Measurements from ENCODE around the gene MTMR12.
"Not testable (repeated sequence)": the region's sequence is repeated elsewhere in the genome, so short reads cannot be mapped to it uniquely, and the experiment has no call there.

MTMR12 gene

DNA sequence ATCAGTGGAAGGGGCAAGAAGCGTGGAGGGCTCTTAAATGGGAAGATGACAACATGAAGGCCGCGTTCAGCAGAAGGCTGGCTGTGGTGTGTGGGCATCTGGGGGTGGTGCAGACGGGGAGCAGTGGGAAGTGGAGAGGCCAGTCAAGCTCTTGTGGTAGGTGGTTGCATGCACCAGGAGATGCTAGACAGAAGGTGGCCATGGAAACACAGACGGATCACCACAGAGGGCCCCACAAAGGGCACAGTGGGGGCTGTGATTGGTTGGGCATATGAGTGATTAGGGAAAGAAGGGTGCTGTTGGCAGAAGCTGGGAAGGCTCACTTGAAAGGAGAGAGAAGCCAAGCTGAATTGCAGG, 14.7 kb downstream of the MTMR12 start:
- in situ Hi-C loops (cut with MboI; ENCODE audit: low sequenced_read_pairs): no loop called here

DNA sequence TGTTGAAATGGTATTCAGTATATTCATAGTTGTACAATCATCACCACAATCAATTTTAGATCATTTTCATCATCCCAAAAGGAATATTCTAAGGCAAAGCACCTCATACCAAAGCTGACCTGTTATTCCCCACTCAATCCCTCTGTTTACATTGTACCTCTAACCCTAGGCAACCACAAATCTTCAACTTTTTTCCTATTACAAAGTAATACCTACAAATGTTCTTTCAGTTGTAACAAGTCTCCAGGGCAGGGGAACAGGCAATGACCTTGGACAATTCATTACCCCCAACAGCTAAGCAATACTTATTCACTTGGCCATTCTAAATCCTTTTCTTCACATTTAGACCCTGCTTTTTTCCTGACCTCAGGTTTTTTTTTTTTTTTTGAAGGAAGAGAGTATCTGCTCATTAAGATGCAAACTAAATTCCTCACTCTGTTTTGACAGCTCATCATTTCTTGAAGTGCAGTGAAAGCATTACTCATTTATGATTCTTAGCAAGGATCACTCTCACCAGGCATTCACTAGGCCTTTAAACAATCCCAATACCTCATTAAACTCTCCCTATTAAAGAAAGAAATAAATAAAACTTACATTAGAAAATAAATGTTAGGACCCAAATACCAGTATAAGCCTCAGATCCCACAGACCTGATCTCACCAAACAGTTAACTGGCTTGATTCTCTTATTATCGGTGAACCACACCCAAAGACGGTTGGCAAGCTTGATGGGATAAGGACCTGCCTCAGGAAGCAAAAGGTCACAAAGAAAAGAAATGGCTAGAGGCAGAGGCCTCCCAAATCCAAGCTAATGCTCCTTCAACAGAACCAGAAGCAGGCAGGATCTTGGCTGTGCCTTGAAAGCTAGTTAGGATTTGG, 15.3 kb downstream of the MTMR12 start:
- in situ Hi-C loops (cut with MboI; ENCODE audit: low sequenced_read_pairs): no loop called here

DNA sequence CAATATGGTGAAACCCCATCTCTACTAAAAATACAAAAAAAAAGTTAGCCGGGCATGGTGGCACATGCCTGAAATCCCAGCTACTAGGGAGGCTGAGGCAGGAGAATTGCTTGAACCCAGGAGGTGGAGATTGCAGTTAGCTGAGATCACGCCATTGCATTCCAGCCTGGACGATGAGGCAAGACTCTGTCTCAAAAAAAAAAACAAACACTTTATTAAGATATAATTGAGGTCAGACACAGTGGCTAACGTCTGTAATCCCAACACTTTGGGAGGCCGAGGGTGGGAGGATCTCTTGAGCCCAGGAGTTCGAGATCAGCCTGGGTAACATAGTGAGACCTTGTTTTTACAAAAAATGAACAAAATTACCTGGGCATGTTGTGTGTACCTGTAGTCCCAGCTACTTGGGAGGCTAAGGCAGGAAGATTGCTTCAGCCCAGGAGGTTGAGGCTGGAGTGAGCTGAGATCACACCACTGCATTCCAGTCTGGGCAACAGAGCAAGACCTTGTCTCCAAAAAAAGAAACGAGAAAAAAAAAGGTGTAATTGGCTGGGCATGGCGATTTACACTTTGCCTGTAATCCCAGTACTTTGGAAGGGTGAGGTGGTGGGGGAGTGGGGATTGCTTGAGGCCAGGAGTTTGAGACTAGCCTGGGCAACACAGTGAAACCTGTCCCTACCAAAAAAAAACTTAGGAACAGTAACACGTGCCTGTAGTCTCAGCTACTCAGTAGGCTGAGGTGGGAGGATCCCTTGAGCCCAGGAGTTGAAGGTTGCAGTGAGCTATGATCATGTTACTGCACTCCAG, 16.6 kb downstream of the MTMR12 start:
- in situ Hi-C loops (cut with MboI; ENCODE audit: low sequenced_read_pairs): not testable (repeated sequence)

GRCh38 chr5:32291591-32291990, 21.1 kb downstream of the MTMR12 start:
- in situ Hi-C loops (cut with MboI; ENCODE audit: low sequenced_read_pairs): no loop called here

- in situ Hi-C loops (cut with MboI; ENCODE audit: low sequenced_read_pairs): no loop called here
These were observed 21.8 kb downstream of the MTMR12 start for GRCh38 chr5:32290922-32291321.

DNA sequence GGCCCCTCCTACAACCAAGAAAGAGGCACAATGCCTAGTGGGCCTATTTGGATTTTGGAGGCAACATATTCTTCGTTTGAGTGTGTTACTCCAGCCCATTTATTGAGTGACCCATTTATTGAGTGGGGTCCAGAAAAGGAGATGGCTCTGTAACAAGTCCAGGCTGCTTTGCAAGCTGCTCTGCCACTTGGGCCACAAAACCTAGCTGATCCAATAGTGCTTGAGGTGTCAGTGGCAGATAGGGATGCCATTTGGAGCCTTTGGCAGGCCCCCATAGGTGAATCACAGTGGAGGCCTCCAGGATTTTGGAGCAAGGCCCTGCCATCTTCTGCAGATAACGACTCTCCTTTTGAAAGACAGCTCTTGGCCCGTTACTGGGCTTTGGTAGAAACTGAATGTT, 22.2 kb downstream of the MTMR12 start:
- in situ Hi-C loops (cut with MboI; ENCODE audit: low sequenced_read_pairs): not testable (repeated sequence)

GRCh38 chr5:32289986-32290385, 22.8 kb downstream of the MTMR12 start:
- in situ Hi-C loops (cut with MboI; ENCODE audit: low sequenced_read_pairs): not testable (repeated sequence)

DNA sequence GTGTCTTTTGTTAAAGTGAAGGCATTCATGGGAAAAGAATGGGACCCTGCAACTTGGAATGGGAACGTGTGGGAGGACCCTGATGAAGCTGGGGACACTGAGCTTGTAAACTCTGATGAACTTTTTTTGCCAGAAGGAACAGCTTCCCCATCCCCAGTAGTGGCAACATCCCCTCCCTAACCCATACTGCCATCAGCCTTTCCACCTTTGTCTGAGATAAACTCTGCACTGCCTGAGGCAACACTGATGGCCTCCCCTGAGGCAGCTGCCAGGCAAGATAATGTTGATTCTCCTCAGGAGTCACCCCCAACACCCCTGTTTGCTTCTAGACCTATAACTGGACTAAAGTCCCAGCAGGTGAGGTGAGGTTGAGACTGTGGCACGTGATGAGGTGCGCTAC, 24.6 kb downstream of the MTMR12 start:
- in situ Hi-C loops (cut with MboI; ENCODE audit: low sequenced_read_pairs): not testable (repeated sequence)

DNA sequence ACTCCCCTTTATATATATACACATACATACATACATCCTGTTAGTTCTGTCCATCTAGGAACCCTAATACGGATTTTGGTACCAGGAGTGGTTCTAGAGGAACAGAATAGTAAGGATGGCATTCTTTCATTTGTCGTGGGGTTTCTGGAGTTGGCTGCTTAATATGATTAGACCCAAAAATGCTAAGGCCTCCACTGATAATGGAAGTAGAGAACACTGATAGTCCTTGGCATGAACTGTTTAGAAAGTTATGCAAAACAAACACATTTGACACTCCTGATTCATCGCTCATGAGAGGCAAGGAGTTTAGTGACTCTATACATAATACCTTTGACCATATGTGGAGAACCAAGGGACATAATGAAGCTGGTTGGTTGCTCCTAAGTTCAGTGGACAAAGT, 25.2 kb downstream of the MTMR12 start:
- in situ Hi-C loops (cut with MboI; ENCODE audit: low sequenced_read_pairs): not testable (repeated sequence)

- in situ Hi-C loops (cut with MboI; ENCODE audit: low sequenced_read_pairs): no loop called here
These were observed 27.1 kb downstream of the MTMR12 start for GRCh38 chr5:32285510-32286138.

GRCh38 chr5:32283539-32284377, 29.0 kb downstream of the MTMR12 start:
- in situ Hi-C loops (cut with MboI; ENCODE audit: low sequenced_read_pairs): no loop called here

- in situ Hi-C loops (cut with MboI; ENCODE audit: low sequenced_read_pairs): no loop called here
These were observed 29.7 kb downstream of the MTMR12 start for GRCh38 chr5:32283061-32283460.

- in situ Hi-C loops (cut with MboI; ENCODE audit: low sequenced_read_pairs): no loop called here
These were observed 30.1 kb downstream of the MTMR12 start for GRCh38 chr5:32282633-32283032.

DNA sequence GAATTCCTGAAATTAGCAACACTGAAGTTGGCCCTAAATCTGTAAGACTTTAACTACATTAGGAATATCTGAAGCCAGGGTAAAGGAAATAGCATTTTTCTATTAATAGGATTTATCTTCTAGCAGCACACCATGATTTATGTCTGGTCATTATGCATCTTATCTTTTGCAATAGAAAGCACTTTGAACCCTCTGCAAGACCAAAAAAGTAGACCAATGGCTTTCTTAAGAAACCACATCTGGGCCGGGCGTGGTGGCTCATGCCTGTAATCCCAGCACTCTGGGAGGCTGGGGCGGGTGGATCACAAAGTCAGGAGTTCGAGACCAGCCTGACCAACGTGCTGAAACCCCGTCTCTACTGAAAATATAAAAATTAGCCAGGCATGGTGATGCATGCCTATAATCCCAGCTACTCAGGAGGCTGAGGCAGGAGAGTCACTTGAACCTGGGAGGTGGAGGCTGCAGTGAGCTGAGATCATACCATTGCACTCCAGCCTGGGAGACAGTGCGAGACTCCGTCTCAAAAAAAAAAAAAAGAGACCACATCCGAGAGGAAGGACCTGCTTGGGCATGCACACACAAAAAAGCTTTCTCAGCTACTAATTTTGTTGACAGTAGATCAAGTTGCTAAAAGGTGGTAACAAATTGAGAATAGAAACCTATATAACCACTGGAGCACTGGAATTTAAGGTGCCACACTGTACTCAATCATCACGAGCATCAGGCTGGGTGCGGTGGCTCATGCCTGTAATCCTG, 31.2 kb downstream of the MTMR12 start:
- in situ Hi-C loops (cut with MboI; ENCODE audit: low sequenced_read_pairs): not testable (repeated sequence)

- in situ Hi-C loops (cut with MboI; ENCODE audit: low sequenced_read_pairs): no loop called here
These were observed 32.1 kb downstream of the MTMR12 start for GRCh38 chr5:32280656-32281081.

DNA sequence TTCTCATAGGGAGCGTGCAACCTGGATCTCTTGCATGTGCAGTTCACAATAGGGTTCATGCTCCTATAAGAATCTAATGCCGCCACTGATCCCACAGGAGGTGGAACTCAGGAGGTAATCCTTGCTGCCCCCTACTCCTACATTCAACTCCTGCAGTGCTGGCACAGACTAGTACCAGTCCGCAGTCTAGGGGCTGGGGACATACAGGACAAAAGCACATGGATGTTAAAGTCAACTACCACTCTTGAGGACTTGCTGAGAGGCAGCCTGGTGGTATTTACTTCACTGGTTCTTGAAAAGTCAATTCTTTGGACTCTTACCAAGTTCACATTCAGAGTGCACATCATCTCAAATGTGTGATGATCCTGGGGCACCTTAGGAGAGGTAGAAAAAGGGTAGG, 33.0 kb downstream of the MTMR12 start:
- in situ Hi-C loops (cut with MboI; ENCODE audit: low sequenced_read_pairs): no loop called here

DNA sequence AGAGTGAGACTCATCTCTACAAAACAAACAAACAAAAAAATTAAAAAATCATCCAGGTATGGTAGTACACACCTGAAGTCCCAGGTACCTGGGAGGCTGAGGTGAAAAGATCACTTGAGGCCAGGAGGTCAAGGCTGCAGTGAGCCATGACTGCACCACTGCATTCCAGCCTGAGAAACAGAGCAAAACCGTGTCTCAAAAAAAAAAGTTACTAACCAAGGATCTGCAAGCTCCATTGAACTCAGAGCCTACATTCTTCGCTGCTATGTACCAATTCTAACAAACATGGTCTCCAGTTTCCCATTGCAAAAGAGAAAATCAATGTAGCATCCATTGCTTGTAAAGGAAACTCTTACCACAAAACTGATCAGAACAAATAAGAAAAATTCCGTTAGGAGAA, 33.5 kb downstream of the MTMR12 start:
- in situ Hi-C loops (cut with MboI; ENCODE audit: low sequenced_read_pairs): no loop called here

- in situ Hi-C loops (cut with MboI; ENCODE audit: low sequenced_read_pairs): no loop called here
These were observed 34.3 kb downstream of the MTMR12 start for GRCh38 chr5:32278406-32278805.

DNA sequence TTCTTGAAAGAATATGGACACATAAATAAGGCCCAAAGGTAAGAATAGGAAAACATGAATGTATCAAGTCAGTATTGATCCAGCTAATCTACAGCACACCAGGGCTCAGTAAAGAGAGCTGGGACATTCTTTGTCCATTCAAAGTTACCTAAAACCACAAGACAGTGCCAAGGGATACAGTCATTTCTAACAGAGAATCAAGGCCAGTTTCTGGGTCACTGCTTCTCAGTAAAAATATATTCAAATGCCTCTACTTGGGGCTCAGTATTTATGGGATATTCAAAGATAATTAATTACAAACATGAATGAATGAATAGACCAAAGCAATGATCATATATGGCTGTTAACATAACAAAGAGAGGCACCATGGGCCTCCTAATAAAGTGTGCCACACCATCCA, 34.9 kb downstream of the MTMR12 start:
- in situ Hi-C loops (cut with MboI; ENCODE audit: low sequenced_read_pairs): no loop called here

Measured in HL-60/S4 treated with retinoic acid at 250 ng/mL for 4 days and 3 days (cell line).